ENCODE data around the gene ZIC5. TPM values are rescaled to one million over a fixed set of nuclear protein-coding genes. Genes with fewer than 3 reads are reported as not detected.

Gene ZIC5
- polyA plus RNA-seq, 1 donor from 2014 or later: 0.94 TPM

DNA sequence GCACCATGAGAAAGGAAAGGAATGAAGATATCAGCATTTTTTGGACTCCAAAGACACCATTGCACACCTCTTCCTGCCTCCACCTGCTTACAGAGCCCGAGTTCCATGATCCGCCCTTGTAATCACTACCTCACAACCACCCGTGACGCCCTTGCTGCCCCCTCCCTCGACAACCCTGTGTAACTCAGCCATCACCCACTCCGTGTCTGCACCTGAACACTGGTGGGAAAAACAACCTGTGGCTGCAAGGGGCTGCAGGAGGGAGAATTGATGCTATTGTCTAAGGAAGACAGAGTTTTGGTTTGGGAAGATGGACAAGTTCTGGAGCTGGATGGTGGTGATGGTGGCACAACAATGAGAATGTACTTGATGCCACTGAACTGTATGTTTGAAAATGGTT is 27.0 kb downstream of the ZIC5 start:
- TF ChIP-seq, protein P1, sequence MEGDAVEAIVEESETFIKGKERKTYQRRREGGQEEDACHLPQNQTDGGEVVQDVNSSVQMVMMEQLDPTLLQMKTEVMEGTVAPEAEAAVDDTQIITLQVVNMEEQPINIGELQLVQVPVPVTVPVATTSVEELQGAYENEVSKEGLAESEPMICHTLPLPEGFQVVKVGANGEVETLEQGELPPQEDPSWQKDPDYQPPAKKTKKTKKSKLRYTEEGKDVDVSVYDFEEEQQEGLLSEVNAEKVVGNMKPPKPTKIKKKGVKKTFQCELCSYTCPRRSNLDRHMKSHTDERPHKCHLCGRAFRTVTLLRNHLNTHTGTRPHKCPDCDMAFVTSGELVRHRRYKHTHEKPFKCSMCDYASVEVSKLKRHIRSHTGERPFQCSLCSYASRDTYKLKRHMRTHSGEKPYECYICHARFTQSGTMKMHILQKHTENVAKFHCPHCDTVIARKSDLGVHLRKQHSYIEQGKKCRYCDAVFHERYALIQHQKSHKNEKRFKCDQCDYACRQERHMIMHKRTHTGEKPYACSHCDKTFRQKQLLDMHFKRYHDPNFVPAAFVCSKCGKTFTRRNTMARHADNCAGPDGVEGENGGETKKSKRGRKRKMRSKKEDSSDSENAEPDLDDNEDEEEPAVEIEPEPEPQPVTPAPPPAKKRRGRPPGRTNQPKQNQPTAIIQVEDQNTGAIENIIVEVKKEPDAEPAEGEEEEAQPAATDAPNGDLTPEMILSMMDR (IDR thresholded peaks at IDR 0.05; ENCODE audit: poor library complexity, severe bottlenecking): no peak
- TF ChIP-seq MXI1 (conservative IDR thresholded peaks at IDR 0.05; ENCODE audit: poor library complexity, severe bottlenecking) (no peak), EZH2 (IDR thresholded peaks at IDR 0.05; ENCODE audit: borderline replicate concordance, insufficient read depth, low read length, poor library complexity, severe bottlenecking) (no peak)
- H3K27ac ChIP-seq (ENCODE audit: low read length): no peak overlapping the region
- no peaks in the 10 kb centered on the region for H3K9me2 ChIP-seq (ENCODE audit: insufficient read depth, low read length)

DNA sequence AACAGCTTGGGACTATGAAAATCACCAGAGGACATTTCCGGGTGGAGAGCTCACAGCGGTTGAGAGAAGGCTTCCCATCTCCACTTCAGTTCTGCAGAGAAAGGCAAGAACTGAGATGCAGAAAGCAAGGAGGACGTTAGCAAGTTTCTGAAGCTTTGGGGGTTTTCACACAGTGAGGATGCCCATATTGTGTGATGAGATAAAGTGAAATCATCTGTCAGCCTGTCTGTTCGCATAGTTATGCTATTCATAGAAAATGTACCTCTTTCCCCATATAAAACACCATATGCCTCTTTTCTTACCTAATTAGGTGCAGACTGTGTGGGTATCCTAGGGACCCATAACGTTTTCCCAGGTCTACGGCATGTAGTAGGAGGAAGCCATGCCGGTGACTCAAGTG is 27.5 kb downstream of the ZIC5 start:
- H3K4me2 ChIP-seq (ENCODE audit: low read length): no peak overlapping the region
- no peaks in the 10 kb centered on the region for H4K20me1 ChIP-seq (ENCODE audit: insufficient read depth)
- no peak overlapping the region for H3K4me3 ChIP-seq (ENCODE audit: low read length)
- no peaks in the 10 kb centered on the region for H3K9me3 ChIP-seq (ENCODE audit: low read length)
- no peaks in the 10 kb centered on the region for H3K79me2 ChIP-seq (replicated peaks; ENCODE audit: insufficient read depth, low read length)
- H2AFZ ChIP-seq (ENCODE audit: low read depth, low read length): no peak overlapping the region
- no peaks in the 10 kb centered on the region for H3F3A ChIP-seq (ENCODE audit: insufficient read depth, low read length, poor library complexity, severe bottlenecking)
- no peak overlapping the region for H3K27ac ChIP-seq (ENCODE audit: low read length)
- no peaks in the 10 kb centered on the region for H3K9me2 ChIP-seq (ENCODE audit: insufficient read depth, low read length)
- H3K36me3 ChIP-seq (ENCODE audit: insufficient read depth, low read length): no peaks in the 10 kb centered on the region
- no peak overlapping the region for H3K9ac ChIP-seq (ENCODE audit: low read length)
- TF ChIP-seq, protein P2, sequence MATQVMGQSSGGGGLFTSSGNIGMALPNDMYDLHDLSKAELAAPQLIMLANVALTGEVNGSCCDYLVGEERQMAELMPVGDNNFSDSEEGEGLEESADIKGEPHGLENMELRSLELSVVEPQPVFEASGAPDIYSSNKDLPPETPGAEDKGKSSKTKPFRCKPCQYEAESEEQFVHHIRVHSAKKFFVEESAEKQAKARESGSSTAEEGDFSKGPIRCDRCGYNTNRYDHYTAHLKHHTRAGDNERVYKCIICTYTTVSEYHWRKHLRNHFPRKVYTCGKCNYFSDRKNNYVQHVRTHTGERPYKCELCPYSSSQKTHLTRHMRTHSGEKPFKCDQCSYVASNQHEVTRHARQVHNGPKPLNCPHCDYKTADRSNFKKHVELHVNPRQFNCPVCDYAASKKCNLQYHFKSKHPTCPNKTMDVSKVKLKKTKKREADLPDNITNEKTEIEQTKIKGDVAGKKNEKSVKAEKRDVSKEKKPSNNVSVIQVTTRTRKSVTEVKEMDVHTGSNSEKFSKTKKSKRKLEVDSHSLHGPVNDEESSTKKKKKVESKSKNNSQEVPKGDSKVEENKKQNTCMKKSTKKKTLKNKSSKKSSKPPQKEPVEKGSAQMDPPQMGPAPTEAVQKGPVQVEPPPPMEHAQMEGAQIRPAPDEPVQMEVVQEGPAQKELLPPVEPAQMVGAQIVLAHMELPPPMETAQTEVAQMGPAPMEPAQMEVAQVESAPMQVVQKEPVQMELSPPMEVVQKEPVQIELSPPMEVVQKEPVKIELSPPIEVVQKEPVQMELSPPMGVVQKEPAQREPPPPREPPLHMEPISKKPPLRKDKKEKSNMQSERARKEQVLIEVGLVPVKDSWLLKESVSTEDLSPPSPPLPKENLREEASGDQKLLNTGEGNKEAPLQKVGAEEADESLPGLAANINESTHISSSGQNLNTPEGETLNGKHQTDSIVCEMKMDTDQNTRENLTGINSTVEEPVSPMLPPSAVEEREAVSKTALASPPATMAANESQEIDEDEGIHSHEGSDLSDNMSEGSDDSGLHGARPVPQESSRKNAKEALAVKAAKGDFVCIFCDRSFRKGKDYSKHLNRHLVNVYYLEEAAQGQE (IDR thresholded peaks at IDR 0.05; ENCODE audit: borderline replicate concordance): no peak
- TF ChIP-seq, protein P1 (IDR thresholded peaks at IDR 0.05; ENCODE audit: poor library complexity, severe bottlenecking): no peak
- TF ChIP-seq EP300 (conservative IDR thresholded peaks at IDR 0.05; ENCODE audit: poor library complexity, severe bottlenecking): no peak
- TF ChIP-seq TAF1 (IDR thresholded peaks at IDR 0.05; ENCODE audit: low read depth): no peak
- no peak for TF ChIP-seq MXI1 (conservative IDR thresholded peaks at IDR 0.05; ENCODE audit: poor library complexity, severe bottlenecking)
- TF ChIP-seq EZH2 (IDR thresholded peaks at IDR 0.05; ENCODE audit: borderline replicate concordance, insufficient read depth, low read length, poor library complexity, severe bottlenecking): no peak
- TF ChIP-seq RAD21 (conservative IDR thresholded peaks at IDR 0.05): no peak
- TF ChIP-seq POLR2AphosphoS5 (IDR thresholded peaks at IDR 0.05): no peak
- no peak for TF ChIP-seq SMC3 (conservative IDR thresholded peaks at IDR 0.05; ENCODE audit: poor library complexity)
- no peaks in the 10 kb centered on the region for H3K27me3 ChIP-seq (ENCODE audit: insufficient read depth, low read depth, low read length)

More for the DNA sequence above, 27.0 kb downstream of the ZIC5 start:
- Histone ChIP-seq H3K4me3 (ENCODE audit: low read length) (no peak overlapping the region), H3K79me2 (replicated peaks; ENCODE audit: insufficient read depth, low read length) (no peaks in the 10 kb centered on the region), H3K36me3 (ENCODE audit: insufficient read depth, low read length) (no peaks in the 10 kb centered on the region), H3K27me3 (ENCODE audit: insufficient read depth, low read depth, low read length) (no peaks in the 10 kb centered on the region), H3K9me3 (ENCODE audit: low read length) (no peaks in the 10 kb centered on the region), H4K20me1 (ENCODE audit: insufficient read depth) (no peaks in the 10 kb centered on the region), H3K9ac (ENCODE audit: low read length) (no peak overlapping the region), H2AFZ (ENCODE audit: low read depth, low read length) (no peak overlapping the region), H3K4me2 (ENCODE audit: low read length) (no peak overlapping the region), H3F3A (ENCODE audit: insufficient read depth, low read length, poor library complexity, severe bottlenecking) (no peaks in the 10 kb centered on the region)

Measured in neural cell (in vitro differentiated cells).